ENCODE results near the gene MRGPRE. TPM values are rescaled to one million over a fixed set of nuclear protein-coding genes. Genes with fewer than 3 reads are reported as not detected.
"Not testable (repeated sequence)": the region's sequence is repeated elsewhere in the genome, so short reads cannot be mapped to it uniquely, and the experiment has no call there.

The MRGPRE gene, protein sequence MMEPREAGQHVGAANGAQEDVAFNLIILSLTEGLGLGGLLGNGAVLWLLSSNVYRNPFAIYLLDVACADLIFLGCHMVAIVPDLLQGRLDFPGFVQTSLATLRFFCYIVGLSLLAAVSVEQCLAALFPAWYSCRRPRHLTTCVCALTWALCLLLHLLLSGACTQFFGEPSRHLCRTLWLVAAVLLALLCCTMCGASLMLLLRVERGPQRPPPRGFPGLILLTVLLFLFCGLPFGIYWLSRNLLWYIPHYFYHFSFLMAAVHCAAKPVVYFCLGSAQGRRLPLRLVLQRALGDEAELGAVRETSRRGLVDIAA
- not detected for total RNA-seq

DNA sequence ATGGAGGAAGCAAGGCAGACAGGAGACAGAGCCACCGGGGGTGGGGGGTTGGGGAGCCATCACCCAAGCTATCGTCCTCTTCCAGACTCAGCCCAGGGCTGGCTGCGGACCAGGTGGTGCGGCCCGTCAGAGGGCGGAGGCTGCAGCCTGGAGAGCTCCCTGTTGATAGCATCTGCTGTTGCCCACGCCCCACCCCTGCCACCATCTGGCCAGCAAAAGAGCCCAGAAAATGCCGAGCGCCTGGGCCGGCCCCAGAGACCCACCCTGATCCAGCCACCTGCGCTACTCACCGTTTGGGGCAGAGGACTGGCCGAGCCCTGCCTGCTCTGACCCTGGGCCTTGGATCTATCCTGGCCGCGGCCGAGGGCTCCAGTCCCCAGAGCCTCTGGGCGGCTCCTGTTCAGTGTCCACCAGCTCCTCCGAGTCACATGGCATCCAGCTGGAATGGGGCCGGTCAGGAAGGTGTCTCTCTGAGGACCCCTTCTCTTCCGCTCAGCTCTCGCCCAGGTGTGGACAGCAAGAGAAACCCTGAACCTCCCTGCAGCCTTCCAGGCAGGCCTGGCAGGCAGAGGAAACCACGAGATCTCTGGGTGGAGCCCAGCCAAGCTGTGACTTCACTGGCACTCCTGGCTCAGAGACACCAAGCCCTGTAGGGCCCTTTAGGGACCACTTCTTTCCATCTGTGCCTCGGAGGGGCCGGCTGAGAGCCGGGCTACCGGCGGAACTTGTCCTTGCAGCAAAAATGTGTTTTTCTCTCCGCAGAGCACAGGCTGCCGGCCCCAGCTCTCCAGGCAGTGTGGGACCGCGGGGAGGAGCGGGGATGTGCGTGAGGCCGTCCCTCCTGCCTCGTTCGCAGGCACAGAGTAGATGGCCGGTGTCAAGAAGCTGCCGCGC, at the start of gene MRGPRE:
Gene MRGPRE, minus strand, starts transcription at position 567 of the 894 bp plus-strand sequence. CDS start 3,618 bp downstream, outside the sequence.
- intact Hi-C loops (cut with micrococcal nuclease) = no loop called here
- CTCF ChIA-PET = no interaction called here

DNA sequence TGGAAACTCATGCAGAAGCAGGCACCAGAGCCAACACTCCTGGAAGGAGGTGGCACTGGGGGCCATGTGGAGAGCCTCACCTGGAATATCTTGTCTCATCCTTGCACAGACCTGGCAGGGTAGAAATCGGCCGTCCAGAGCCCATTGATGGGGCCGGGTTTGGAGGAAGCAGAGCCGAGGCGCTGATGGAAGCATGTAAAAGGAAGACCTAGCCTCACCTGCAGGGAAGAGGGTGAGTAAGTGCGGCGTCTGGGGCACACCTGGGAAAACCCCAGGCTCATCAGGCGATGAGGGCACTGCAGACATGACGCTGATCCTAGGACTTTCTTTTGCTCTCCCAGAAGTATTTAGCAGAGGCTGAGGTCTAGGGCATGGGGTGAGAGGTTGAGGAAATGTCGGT, 48.9 kb upstream of the MRGPRE start:
- H3K36me3 Mint-ChIP-seq (ENCODE audit: low read depth); CTCF ChIA-PET; H3K4me3 Mint-ChIP-seq; H3K27ac Mint-ChIP-seq; DNase-seq; POLR2A ChIA-PET; H3K4me1 Mint-ChIP-seq (ENCODE audit: low read depth); ATAC-seq; H3K9me3 Mint-ChIP-seq; intact Hi-C loops (cut with micrococcal nuclease); H3K27me3 Mint-ChIP-seq: not testable (repeated sequence)

More for the DNA sequence above, at the start of gene MRGPRE:
- ATAC-seq (no peak), DNase-seq (no peak)
- H3K27me3 Mint-ChIP-seq = no peaks in the 10 kb centered on the region
- H3K4me1 Mint-ChIP-seq (ENCODE audit: low read depth) = no peaks in the 10 kb centered on the region
- H3K36me3 Mint-ChIP-seq (ENCODE audit: low read depth) = no peaks in the 10 kb centered on the region
- POLR2A ChIA-PET = no interaction called here
- no peaks in the 10 kb centered on the region for H3K9me3 Mint-ChIP-seq
- H3K4me3 Mint-ChIP-seq = no peak within 1 kb of the TSS
- TF ChIP-seq, protein P1, sequence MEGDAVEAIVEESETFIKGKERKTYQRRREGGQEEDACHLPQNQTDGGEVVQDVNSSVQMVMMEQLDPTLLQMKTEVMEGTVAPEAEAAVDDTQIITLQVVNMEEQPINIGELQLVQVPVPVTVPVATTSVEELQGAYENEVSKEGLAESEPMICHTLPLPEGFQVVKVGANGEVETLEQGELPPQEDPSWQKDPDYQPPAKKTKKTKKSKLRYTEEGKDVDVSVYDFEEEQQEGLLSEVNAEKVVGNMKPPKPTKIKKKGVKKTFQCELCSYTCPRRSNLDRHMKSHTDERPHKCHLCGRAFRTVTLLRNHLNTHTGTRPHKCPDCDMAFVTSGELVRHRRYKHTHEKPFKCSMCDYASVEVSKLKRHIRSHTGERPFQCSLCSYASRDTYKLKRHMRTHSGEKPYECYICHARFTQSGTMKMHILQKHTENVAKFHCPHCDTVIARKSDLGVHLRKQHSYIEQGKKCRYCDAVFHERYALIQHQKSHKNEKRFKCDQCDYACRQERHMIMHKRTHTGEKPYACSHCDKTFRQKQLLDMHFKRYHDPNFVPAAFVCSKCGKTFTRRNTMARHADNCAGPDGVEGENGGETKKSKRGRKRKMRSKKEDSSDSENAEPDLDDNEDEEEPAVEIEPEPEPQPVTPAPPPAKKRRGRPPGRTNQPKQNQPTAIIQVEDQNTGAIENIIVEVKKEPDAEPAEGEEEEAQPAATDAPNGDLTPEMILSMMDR (IDR thresholded peaks at IDR 0.05) = no peak
- no peak within 1 kb of the TSS for H3K27ac Mint-ChIP-seq

DNA sequence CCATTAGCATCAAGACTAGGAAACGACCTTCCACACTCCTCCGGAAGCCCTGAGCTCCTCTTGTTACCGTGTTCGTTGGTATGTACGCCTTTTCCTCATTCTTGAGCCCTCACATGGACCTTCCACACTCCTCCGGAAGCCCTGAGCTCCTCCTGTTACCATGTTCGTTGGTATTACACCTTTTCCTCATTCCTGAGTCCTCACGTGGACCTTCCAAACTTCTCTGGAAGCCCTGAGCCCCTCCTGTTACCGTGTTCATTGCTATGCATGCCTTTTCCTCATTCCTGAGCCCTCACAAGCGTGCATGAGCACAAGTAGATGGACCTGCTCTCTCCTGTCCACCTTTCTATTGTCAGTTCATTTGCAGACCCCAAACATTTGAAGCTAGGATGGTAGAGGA, 48.4 kb upstream of the MRGPRE start:
- H3K27me3 Mint-ChIP-seq; H3K27ac Mint-ChIP-seq; POLR2A ChIA-PET; H3K9me3 Mint-ChIP-seq; H3K36me3 Mint-ChIP-seq (ENCODE audit: low read depth); CTCF ChIA-PET; DNase-seq; intact Hi-C loops (cut with micrococcal nuclease); H3K4me3 Mint-ChIP-seq; ATAC-seq; H3K4me1 Mint-ChIP-seq (ENCODE audit: low read depth): not testable (repeated sequence)

DNA sequence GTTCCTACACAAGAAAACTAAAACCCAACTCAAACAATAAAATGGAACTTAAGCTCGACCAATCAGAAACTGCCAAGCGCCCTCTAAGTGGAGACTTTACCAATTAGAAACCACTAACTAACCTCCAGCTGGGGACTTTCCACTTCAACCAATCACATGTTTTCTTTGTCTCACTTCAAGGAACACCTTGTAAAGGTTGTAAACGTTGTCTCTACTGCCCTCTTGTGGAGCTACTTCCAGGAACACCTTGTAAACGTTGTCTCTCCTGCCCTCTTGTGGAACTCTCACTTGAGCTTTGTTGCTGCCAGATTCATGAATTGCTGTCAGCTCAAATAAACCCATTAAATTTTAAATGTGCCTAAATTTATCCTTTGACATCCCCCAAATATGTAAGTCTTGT, 46.7 kb upstream of the MRGPRE start:
- intact Hi-C loops (cut with micrococcal nuclease); CTCF ChIA-PET; H3K27ac Mint-ChIP-seq; H3K36me3 Mint-ChIP-seq (ENCODE audit: low read depth); H3K27me3 Mint-ChIP-seq; H3K4me3 Mint-ChIP-seq; H3K9me3 Mint-ChIP-seq; POLR2A ChIA-PET; H3K4me1 Mint-ChIP-seq (ENCODE audit: low read depth): not testable (repeated sequence)
- ATAC-seq = peak; percentile 89
- peak; percentile 21 for DNase-seq

DNA sequence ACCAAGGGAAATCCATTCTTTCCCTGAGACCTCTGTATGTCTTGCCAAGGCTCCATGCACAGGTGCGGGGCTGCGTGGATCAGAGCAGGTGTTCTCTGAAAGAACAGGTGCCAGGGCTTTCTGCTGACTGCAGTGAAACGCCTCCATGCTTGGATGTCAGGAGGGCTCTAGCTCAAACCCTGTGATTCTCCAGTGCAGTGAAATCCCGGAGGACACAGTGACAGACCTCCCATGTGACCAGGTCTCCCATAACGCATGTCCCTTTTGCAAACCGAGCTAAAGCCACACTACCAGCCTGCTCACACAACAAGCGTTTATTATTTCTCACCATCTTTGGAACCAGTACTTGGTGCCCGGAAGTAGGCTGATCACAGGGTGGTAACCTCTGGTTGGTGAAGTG, 41.4 kb upstream of the MRGPRE start:
- H3K4me3 Mint-ChIP-seq; H3K36me3 Mint-ChIP-seq (ENCODE audit: low read depth); POLR2A ChIA-PET; H3K9me3 Mint-ChIP-seq; H3K27ac Mint-ChIP-seq; H3K27me3 Mint-ChIP-seq; ATAC-seq; intact Hi-C loops (cut with micrococcal nuclease); H3K4me1 Mint-ChIP-seq (ENCODE audit: low read depth); DNase-seq; CTCF ChIA-PET: not testable (repeated sequence)

DNA sequence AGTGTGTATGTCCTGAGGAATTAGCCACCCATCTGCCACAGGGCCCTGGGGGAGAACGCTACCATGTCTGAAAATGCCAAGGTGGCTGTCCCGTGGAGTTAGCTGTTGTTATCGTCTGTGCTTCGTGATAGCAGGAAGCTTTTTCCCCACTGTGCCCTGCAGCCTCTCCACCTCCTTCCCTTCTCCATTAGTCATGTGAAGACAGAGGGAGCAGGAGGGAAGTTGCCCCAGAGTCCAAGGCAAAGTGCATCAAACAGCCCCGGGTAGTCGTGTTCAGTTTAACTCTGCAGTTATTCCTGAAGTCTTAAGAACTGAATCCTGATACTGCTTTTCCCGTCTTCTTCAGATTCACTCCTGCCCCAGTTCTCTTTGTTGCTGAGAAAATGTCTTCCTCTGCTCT, 30.3 kb upstream of the MRGPRE start:
- H3K9me3 Mint-ChIP-seq, POLR2A ChIA-PET, H3K27me3 Mint-ChIP-seq: not testable (repeated sequence)

DNA sequence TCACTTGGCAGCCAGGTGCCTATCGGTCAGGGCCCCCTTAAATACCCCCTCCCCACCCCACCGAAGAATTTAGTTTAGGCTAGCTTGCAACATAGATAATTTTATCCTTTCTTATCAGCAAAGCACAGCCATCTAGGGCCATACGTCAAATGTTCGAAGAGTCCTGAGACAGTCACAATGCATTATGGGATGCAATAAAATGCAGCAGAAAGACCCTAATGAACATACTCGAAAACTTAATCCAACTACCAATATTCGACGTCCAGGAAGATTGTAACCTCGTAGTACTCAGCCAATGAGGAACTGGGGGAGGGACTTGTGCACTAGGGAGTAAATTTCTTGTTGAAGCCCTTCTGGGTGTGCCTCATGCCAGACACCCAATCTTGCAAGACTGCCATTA, 29.6 kb upstream of the MRGPRE start:
- intact Hi-C loops (cut with micrococcal nuclease) = not testable (repeated sequence)

More for the DNA sequence above, 30.3 kb upstream of the MRGPRE start:
- CTCF ChIA-PET; H3K4me3 Mint-ChIP-seq; H3K27ac Mint-ChIP-seq; H3K36me3 Mint-ChIP-seq (ENCODE audit: low read depth); H3K4me1 Mint-ChIP-seq (ENCODE audit: low read depth); DNase-seq; intact Hi-C loops (cut with micrococcal nuclease); ATAC-seq: not testable (repeated sequence)

DNA sequence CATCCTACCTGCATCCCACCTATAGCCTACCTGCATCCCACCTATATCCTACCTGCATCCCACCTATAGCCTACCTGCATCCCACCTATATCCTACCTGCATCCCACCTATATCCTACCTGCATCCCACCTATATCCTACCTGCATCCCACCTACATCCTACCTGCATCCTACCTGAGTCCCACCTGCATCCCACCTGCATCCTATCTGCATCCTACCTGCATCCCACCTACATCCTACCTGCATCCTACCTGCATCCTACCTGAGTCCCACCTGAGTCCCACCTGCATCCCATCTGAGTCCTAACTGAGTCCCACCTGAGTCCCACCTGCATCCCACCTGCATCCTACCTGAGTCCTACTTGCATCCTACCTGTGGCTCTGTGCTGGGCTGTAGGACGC, 25.3 kb upstream of the MRGPRE start:
- intact Hi-C loops (cut with micrococcal nuclease); CTCF ChIA-PET; H3K9me3 Mint-ChIP-seq; ATAC-seq; H3K36me3 Mint-ChIP-seq (ENCODE audit: low read depth); H3K27ac Mint-ChIP-seq; H3K4me1 Mint-ChIP-seq (ENCODE audit: low read depth); H3K4me3 Mint-ChIP-seq; H3K27me3 Mint-ChIP-seq; DNase-seq; POLR2A ChIA-PET: not testable (repeated sequence)

More for the DNA sequence above, 29.6 kb upstream of the MRGPRE start:
- H3K4me3 Mint-ChIP-seq; H3K9me3 Mint-ChIP-seq; H3K4me1 Mint-ChIP-seq (ENCODE audit: low read depth); DNase-seq; H3K36me3 Mint-ChIP-seq (ENCODE audit: low read depth); ATAC-seq; CTCF ChIA-PET; H3K27me3 Mint-ChIP-seq; H3K27ac Mint-ChIP-seq; POLR2A ChIA-PET: not testable (repeated sequence)

DNA sequence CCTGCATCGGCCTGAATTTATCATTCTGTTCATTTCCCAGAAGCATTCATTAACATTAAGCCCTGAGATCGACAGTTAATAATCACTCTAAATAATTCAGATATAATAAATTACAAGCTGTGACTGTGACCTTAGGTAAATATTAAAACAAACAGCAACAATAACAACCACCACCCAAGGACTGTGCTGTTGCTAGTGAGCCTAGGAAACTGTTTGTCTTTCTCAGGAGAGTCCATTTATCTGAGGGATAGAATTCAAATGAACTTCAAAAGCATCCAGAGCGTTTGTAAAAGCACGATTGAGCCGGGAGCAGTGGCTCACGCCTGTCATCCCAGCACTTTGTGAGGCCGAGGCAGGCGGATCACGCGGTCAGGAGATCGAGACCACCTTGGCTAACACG, 23.0 kb upstream of the MRGPRE start:
- intact Hi-C loops (cut with micrococcal nuclease); H3K27ac Mint-ChIP-seq: not testable (repeated sequence)

DNA sequence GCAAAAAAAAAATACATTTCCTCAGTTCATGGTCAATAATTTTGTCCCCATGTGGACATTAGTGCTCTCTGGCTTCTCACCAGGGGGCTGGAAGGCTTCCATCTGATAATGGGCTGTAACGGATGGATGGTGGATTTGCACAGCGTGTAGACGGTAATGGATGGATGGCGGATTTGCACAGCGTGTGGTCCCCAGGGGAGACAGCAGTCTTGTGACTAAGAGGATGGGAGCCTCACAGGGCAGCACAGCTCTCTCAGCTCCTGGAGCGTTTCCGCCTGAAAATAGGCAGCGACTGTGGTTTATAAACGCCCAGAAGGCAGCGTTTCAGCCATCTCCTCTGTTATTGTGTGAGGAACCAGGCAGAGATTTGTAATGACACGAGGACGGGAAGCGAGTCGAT, 22.6 kb upstream of the MRGPRE start:
- H3K4me3 Mint-ChIP-seq; H3K27ac Mint-ChIP-seq; intact Hi-C loops (cut with micrococcal nuclease); DNase-seq; CTCF ChIA-PET; ATAC-seq; H3K4me1 Mint-ChIP-seq (ENCODE audit: low read depth); H3K36me3 Mint-ChIP-seq (ENCODE audit: low read depth); H3K27me3 Mint-ChIP-seq; POLR2A ChIA-PET; H3K9me3 Mint-ChIP-seq: not testable (repeated sequence)

More for the DNA sequence above, 23.0 kb upstream of the MRGPRE start:
- H3K4me3 Mint-ChIP-seq; ATAC-seq; H3K4me1 Mint-ChIP-seq (ENCODE audit: low read depth); H3K36me3 Mint-ChIP-seq (ENCODE audit: low read depth); CTCF ChIA-PET; H3K27me3 Mint-ChIP-seq; POLR2A ChIA-PET; H3K9me3 Mint-ChIP-seq; DNase-seq: not testable (repeated sequence)
